SK-N-SH treated with all-trans-retinoic acid at 6 μM for 48 hours (cell line): ENCODE results near the gene PRR35.

ENCODE experiments used
- ATAC-seq: fragments of 200-7000 bp; cut with Tn5 transposase; 3 replicates; pipeline ENCODE4 v1.9.1; 2020; ENCODE audit warnings: mild to moderate bottlenecking, moderate library complexity
- ARNTL ChIP-seq: fragments of 450-650 bp; formaldehyde crosslinking; IDR thresholded peaks from 2 replicates; pipeline ENCODE4 v1.5.0; 2020; ENCODE audit warnings: low read depth, mild to moderate bottlenecking, moderate library complexity, borderline replicate concordance
- CREB5 ChIP-seq: fragments of 250-450 bp; sonication (Bioruptor Pico); IDR thresholded peaks from 2 replicates; pipeline ENCODE4 v1.5.1; 2020; ENCODE audit warnings: low read depth, mild to moderate bottlenecking, moderate library complexity
- CSDC2 ChIP-seq: fragments of 250-450 bp; sonication (Bioruptor Pico); IDR thresholded peaks from 2 replicates; pipeline ENCODE4 v1.5.0; 2020; ENCODE audit warnings: mild to moderate bottlenecking, moderate library complexity
- ESRRG ChIP-seq: fragments of 250-450 bp; sonication (Bioruptor Pico); IDR thresholded peaks from 2 replicates; pipeline ENCODE4 v1.6.1; 2021; ENCODE audit warnings: mild to moderate bottlenecking
- GLIS3 ChIP-seq: fragments of 250-450 bp; sonication (Bioruptor Pico); IDR thresholded peaks from 2 replicates; pipeline ENCODE4 v1.5.0; 2020; ENCODE audit warnings: mild to moderate bottlenecking, moderate library complexity
- ISL1 ChIP-seq: fragments of 250-450 bp; sonication (Bioruptor Pico); IDR thresholded peaks from 2 replicates; pipeline ENCODE4 v2.1.2; 2022; ENCODE audit warnings: mild to moderate bottlenecking, moderate library complexity
- PPARA ChIP-seq: fragments of 250-450 bp; sonication (Bioruptor Pico); IDR thresholded peaks from 2 replicates; pipeline ENCODE4 v1.5.0; 2020; ENCODE audit warnings: mild to moderate bottlenecking, borderline replicate concordance
- SNAI2 ChIP-seq: fragments of 250-450 bp; sonication (Bioruptor Pico); IDR thresholded peaks from 2 replicates; pipeline ENCODE4 v1.5.0; 2020; ENCODE audit warnings: mild to moderate bottlenecking, moderate library complexity
- TCF4 ChIP-seq: fragments of 250-450 bp; sonication (Bioruptor Pico); IDR thresholded peaks from 2 replicates; pipeline ENCODE4 v1.8.0; 2021; ENCODE audit warnings: mild to moderate bottlenecking, moderate library complexity, borderline replicate concordance
- TSHZ2 ChIP-seq: fragments of 250-450 bp; sonication (Bioruptor Pico); IDR thresholded peaks from 2 replicates; pipeline ENCODE4 v1.5.0; 2020; ENCODE audit warnings: mild to moderate bottlenecking, moderate library complexity
- ZC3H10 ChIP-seq: fragments of 250-450 bp; sonication (Bioruptor Pico); IDR thresholded peaks from 2 replicates; pipeline ENCODE4 v1.5.1; 2021; ENCODE audit warnings: mild to moderate bottlenecking, moderate library complexity
- ZNF70 ChIP-seq: fragments of 450-650 bp; formaldehyde crosslinking; IDR thresholded peaks from 2 replicates; pipeline ENCODE4 v1.5.0; 2020; ENCODE audit warnings: mild to moderate bottlenecking, moderate library complexity
- TF ChIP-seq, protein P1 (sequence below): fragments of 250-450 bp; sonication (Bioruptor Pico); IDR thresholded peaks from 2 replicates; pipeline ENCODE4 v1.5.1; 2021; ENCODE audit warnings: mild to moderate bottlenecking, moderate library complexity
- TF ChIP-seq, protein P2 (sequence below): fragments of 250-450 bp; sonication (Bioruptor Pico); IDR thresholded peaks from 2 replicates; pipeline ENCODE4 v1.8.0; 2020; ENCODE audit warnings: mild to moderate bottlenecking, moderate library complexity, borderline replicate concordance

The PRR35 gene

GRCh38 chr16:563072-563644 is 3.0 kb downstream of the PRR35 start (continued):
- no peak for TF ChIP-seq TSHZ2 (CRISPR knock-in tag)
- TF ChIP-seq, protein P1, sequence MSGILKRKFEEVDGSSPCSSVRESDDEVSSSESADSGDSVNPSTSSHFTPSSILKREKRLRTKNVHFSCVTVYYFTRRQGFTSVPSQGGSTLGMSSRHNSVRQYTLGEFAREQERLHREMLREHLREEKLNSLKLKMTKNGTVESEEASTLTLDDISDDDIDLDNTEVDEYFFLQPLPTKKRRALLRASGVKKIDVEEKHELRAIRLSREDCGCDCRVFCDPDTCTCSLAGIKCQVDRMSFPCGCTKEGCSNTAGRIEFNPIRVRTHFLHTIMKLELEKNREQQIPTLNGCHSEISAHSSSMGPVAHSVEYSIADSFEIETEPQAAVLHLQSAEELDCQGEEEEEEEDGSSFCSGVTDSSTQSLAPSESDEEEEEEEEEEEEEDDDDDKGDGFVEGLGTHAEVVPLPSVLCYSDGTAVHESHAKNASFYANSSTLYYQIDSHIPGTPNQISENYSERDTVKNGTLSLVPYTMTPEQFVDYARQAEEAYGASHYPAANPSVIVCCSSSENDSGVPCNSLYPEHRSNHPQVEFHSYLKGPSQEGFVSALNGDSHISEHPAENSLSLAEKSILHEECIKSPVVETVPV (CRISPR knock-in tag), result no peak
- TF ChIP-seq PPARA (CRISPR knock-in tag), result no peak
- TF ChIP-seq SNAI2, result no peak

- no peak for TF ChIP-seq ZC3H10 (CRISPR knock-in tag)
- TF ChIP-seq GLIS3 (CRISPR knock-in tag), result no peak
- TF ChIP-seq, protein P1 (CRISPR knock-in tag), result no peak
- TF ChIP-seq ARNTL (CRISPR knock-in tag), result no peak
- ATAC-seq, result no peak
These were observed 4.7 kb downstream of the PRR35 start for GRCh38 chr16:564690-565418.

- peak; percentile 50 for ATAC-seq
- TF ChIP-seq ESRRG (CRISPR knock-in tag), result no peak
- no peak for TF ChIP-seq CREB5 (CRISPR knock-in tag)
- TF ChIP-seq ISL1 (CRISPR knock-in tag), result no peak
- TF ChIP-seq CSDC2, result no peak
- no peak for TF ChIP-seq ZNF70
- TF ChIP-seq GLIS3 (CRISPR knock-in tag), result no peak
- no peak for TF ChIP-seq PPARA (CRISPR knock-in tag)
- TF ChIP-seq, protein P2, sequence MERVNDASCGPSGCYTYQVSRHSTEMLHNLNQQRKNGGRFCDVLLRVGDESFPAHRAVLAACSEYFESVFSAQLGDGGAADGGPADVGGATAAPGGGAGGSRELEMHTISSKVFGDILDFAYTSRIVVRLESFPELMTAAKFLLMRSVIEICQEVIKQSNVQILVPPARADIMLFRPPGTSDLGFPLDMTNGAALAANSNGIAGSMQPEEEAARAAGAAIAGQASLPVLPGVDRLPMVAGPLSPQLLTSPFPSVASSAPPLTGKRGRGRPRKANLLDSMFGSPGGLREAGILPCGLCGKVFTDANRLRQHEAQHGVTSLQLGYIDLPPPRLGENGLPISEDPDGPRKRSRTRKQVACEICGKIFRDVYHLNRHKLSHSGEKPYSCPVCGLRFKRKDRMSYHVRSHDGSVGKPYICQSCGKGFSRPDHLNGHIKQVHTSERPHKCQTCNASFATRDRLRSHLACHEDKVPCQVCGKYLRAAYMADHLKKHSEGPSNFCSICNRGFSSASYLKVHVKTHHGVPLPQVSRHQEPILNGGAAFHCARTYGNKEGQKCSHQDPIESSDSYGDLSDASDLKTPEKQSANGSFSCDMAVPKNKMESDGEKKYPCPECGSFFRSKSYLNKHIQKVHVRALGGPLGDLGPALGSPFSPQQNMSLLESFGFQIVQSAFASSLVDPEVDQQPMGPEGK (CRISPR knock-in tag), result 0 out of 2 replicates have a peak, but pooled peaks have one; percentile 21
- TF ChIP-seq TCF4, result 0 out of 2 replicates have a peak, but pooled peaks have one; percentile 15
These were observed 5.5 kb downstream of the PRR35 start for GRCh38 chr16:565419-566330.
